ENCODE data around the gene HOMER2. TPM values are rescaled to one million over a fixed set of nuclear protein-coding genes. Genes with fewer than 3 reads are reported as not detected.

The HOMER2 gene
- total and polyA plus RNA-seq, 2 of the 13 experiments (the other 11 are each of a cell fraction or from before 2014, with no cell fraction given): 12.9 to 14.1 TPM

DNA sequence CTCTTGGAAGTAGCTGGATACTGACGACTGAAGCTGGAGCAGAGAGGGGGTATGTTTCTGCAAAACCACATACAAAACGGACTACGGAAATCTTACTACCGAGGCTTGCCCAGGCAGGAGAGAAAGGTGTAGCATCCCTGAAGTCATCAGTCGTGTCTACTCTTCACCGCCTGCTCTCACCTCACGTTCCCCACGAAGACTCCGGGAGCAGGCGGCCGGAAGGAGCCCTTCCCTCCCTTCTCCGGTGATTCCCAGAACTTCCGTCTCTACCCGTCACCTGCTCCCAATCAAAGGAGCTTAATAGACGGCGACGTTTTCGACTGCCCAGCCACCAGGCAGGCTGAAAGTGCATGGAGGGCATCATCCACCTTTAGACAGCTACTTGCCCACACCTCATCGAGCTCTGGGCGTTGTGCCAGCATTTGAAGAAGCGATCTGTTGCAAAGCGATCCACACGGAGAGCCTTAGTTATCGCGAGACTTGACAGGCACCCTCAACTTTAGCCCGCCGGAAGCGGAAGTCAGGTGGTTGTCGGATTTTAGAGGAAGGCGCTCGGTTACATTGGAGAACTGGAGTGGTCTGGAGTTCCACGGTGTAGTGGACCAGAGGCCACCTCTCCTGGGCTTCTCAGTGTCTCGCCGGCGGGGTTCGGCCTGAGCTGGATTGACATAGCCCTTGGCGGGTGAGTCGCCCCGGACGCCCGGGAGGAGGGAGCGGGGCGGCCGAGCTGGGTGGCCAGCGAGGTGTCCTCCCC, 33.3 kb upstream of the HOMER2 start, which contains the start of gene RAMAC (continued):
- TF ChIP-seq, protein P1, sequence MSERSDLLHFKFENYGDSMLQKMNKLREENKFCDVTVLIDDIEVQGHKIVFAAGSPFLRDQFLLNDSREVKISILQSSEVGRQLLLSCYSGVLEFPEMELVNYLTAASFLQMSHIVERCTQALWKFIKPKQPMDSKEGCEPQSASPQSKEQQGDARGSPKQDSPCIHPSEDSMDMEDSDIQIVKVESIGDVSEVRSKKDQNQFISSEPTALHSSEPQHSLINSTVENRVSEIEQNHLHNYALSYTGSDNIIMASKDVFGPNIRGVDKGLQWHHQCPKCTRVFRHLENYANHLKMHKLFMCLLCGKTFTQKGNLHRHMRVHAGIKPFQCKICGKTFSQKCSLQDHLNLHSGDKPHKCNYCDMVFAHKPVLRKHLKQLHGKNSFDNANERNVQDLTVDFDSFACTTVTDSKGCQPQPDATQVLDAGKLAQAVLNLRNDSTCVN (CRISPR knock-in tag; IDR thresholded peaks at IDR 0.05; ENCODE audit: borderline replicate concordance): peak; percentile 84
- TF ChIP-seq NFIC (IDR thresholded peaks at IDR 0.05; ENCODE audit: low read length): no peak
- TF ChIP-seq HMGXB4 (CRISPR knock-in tag; IDR thresholded peaks at IDR 0.05; ENCODE audit: borderline replicate concordance in 1 of 2, low read depth in 1 of 2): peak in 1 of 2 experiments; percentile 67; a peak in 1 of 4 replicates
- TF ChIP-seq AKNA (CRISPR knock-in tag; IDR thresholded peaks at IDR 0.05; ENCODE audit: borderline replicate concordance): no peak
- no peak for TF ChIP-seq SRSF4 (IDR thresholded peaks at IDR 0.05; ENCODE audit: low read depth, low read length, poor library complexity, severe bottlenecking)
- TF ChIP-seq ZFP62 (CRISPR knock-in tag; IDR thresholded peaks at IDR 0.05): no peak
- TF ChIP-seq ZC3H4 (CRISPR knock-in tag; IDR thresholded peaks at IDR 0.05; ENCODE audit: borderline replicate concordance): no peak; the same call in 1 of the 2 replicates
- TF ChIP-seq, protein P2, sequence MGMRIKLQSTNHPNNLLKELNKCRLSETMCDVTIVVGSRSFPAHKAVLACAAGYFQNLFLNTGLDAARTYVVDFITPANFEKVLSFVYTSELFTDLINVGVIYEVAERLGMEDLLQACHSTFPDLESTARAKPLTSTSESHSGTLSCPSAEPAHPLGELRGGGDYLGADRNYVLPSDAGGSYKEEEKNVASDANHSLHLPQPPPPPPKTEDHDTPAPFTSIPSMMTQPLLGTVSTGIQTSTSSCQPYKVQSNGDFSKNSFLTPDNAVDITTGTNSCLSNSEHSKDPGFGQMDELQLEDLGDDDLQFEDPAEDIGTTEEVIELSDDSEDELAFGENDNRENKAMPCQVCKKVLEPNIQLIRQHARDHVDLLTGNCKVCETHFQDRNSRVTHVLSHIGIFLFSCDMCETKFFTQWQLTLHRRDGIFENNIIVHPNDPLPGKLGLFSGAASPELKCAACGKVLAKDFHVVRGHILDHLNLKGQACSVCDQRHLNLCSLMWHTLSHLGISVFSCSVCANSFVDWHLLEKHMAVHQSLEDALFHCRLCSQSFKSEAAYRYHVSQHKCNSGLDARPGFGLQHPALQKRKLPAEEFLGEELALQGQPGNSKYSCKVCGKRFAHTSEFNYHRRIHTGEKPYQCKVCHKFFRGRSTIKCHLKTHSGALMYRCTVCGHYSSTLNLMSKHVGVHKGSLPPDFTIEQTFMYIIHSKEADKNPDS (CRISPR knock-in tag; IDR thresholded peaks at IDR 0.05): no peak
- TF ChIP-seq ZNF660 (CRISPR knock-in tag; IDR thresholded peaks at IDR 0.05; ENCODE audit: borderline replicate concordance, low read depth): no peak
- TF ChIP-seq, protein P3, sequence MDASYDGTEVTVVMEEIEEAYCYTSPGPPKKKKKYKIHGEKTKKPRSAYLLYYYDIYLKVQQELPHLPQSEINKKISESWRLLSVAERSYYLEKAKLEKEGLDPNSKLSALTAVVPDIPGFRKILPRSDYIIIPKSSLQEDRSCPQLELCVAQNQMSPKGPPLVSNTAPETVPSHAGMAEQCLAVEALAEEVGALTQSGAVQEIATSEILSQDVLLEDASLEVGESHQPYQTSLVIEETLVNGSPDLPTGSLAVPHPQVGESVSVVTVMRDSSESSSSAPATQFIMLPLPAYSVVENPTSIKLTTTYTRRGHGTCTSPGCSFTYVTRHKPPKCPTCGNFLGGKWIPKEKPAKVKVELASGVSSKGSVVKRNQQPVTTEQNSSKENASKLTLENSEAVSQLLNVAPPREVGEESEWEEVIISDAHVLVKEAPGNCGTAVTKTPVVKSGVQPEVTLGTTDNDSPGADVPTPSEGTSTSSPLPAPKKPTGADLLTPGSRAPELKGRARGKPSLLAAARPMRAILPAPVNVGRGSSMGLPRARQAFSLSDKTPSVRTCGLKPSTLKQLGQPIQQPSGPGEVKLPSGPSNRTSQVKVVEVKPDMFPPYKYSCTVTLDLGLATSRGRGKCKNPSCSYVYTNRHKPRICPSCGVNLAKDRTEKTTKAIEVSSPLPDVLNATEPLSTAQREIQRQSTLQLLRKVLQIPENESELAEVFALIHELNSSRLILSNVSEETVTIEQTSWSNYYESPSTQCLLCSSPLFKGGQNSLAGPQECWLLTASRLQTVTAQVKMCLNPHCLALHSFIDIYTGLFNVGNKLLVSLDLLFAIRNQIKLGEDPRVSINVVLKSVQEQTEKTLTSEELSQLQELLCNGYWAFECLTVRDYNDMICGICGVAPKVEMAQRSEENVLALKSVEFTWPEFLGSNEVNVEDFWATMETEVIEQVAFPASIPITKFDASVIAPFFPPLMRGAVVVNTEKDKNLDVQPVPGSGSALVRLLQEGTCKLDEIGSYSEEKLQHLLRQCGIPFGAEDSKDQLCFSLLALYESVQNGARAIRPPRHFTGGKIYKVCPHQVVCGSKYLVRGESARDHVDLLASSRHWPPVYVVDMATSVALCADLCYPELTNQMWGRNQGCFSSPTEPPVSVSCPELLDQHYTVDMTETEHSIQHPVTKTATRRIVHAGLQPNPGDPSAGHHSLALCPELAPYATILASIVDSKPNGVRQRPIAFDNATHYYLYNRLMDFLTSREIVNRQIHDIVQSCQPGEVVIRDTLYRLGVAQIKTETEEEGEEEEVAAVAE (CRISPR knock-in tag; IDR thresholded peaks at IDR 0.05; ENCODE audit: borderline replicate concordance): 0 out of 2 replicates have a peak, but pooled peaks have one; percentile 19
- peak; percentile 87; the same call in 1 of the 2 replicates for TF ChIP-seq ZNF607 (CRISPR knock-in tag; IDR thresholded peaks at IDR 0.05; ENCODE audit: borderline replicate concordance)
